Esophagus muscularis mucosa (tissue), 4 donors: ENCODE results near the gene PARP6. TPM values are rescaled to one million over a fixed set of nuclear protein-coding genes. Genes with fewer than 3 reads are reported as not detected.

ENCODE experiments used
- DNase-seq: peaks from one replicate; pipeline ENCODE4 v3.0.0-alpha.2; 2017; ENCODE audit errors: extremely low spot score
- H3K27ac ChIP-seq, 4 donors: fragments of 200-600 bp; sonication (generic); replicated peaks in 1 of 4; 1 replicate in 3 of 4; 2 replicates in 1 of 4; pipeline ENCODE4 v1.5.1; 2016 to 2019; ENCODE audit warnings: mild to moderate bottlenecking in 1 of 4
- H3K27me3 ChIP-seq, 4 donors: fragments of 200-600 bp; sonication (generic); one replicate each; pipeline versions ENCODE4 v1.5.1 to v1.6.0; 2016 to 2019
- H3K36me3 ChIP-seq, 4 donors: fragments of 200-600 bp; sonication (generic); one replicate each; pipeline ENCODE4 v1.5.1; 2016 to 2019
- H3K4me1 ChIP-seq, 4 donors: fragments of 200-600 bp; sonication (generic); one replicate each; pipeline ENCODE4 v1.5.1; 2016 to 2019
- H3K4me3 ChIP-seq, 4 donors: fragments of 200-600 bp; sonication (generic); 1 replicate in 2 of 4; 2 replicates in 2 of 4; pipeline ENCODE4 v1.5.1; 2016 to 2019; ENCODE audit warnings: mild to moderate bottlenecking in 4 of 4, moderate library complexity in 1 of 4
- H3K9me3 ChIP-seq, 4 donors: fragments of 200-600 bp; sonication (generic); 1 replicate in 3 of 4; 2 replicates in 1 of 4; pipeline ENCODE4 v1.5.1; 2016 to 2019
- EP300 ChIP-seq: sonication (generic); formaldehyde crosslinking; IDR thresholded peaks from one replicate; pipeline ENCODE4 v1.6.1; 2017; ENCODE audit warnings: antibody characterized with exemption
- POLR2A ChIP-seq: fragments of 450-650 bp; IDR thresholded peaks from one replicate; pipeline ENCODE4 v1.6.1; 2017; ENCODE audit warnings: antibody characterized with exemption, moderate library complexity, mild to moderate bottlenecking, low read depth
- POLR2AphosphoS5 ChIP-seq, 2 donors: sonication (generic); formaldehyde crosslinking; IDR thresholded peaks; one replicate each; pipeline ENCODE4 v1.6.1; 2017; ENCODE audit warnings: antibody characterized with exemption in 2 of 2
- WGBS: methylation state at CpG from one replicate; pipeline ENCODE4 v1.1.5; 2018; 5-methylcytosine and 5-hydroxymethylcytosine counted together
- intact Hi-C: fragments of 100-400 bp; cut with DNase I; formaldehyde crosslinking; loops from one replicate; pipeline ENCODE4 v1.15.1; 2023
- total RNA-seq, 4 donors: library from RNA; depleted of rRNA; stranded (reverse); fragments of >200 nt; gene quantifications; one replicate each; pipeline versions ENCODE4 v1.1.0 to v1.2.1, GENCODE V29; 2016
- TF ChIP-seq, protein P1 (sequence below), 3 experiments: fragments of 200-600 bp in 2 of 3; fragments of 450-650 bp in 1 of 3; sonication (generic) in 2 of 3; IDR thresholded peaks; one replicate each; pipeline ENCODE4 v1.5.1; 2017 to 2019; ENCODE audit warnings: antibody characterized with exemption in 3 of 3, mild to moderate bottlenecking in 2 of 3, moderate library complexity in 1 of 3

The PARP6 gene
- total RNA-seq, 4 donors from 2014 or later = 46.5 to 79.0 (median 53.7) TPM

DNA sequence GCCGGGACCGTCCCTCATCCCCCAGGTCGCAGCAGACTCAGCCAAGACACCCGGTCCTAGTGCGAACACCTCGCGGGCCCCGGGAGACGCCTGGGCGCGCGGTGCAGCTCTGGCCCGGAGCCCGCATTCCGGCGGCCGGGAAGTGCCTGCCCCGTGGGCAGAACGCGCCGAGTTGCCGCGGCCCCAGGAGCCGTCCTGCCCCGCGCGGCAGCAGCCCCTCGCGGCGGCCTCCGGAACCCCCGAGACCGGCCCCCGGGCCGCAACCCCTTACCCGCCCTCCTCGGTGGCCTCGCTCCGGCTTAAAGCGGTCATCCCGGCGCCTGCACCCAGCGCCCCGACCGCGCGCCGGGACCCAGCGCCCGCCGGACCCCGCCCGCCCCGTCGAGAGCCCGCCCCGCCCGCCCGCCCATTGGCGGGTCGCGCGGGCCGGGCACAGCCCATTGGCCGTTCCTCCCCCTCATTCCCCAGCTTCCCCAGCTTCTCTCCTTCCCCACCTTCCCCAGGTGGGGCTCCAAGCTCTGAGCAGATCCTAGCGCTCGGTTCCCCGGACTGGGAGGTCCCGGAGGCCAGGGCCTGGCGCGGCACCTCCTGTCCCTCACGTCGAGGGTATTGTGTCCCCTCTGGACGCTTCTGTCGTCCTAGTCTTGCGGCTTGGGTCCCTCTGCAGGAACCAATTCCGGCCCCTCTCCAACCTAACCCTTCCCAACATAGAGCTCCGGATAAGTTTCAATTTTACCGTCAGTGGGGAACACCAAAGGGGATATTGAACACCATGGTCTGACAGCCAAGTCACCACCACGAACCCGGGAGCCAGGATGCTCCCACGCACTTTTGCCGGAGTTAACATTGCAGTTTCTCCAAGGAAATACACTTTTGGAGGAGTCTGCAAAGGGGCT, 74.6 kb downstream of the PARP6 start, which contains the start of gene GRAMD2A:
TSS of gene GRAMD2A (minus strand) at position 328 of the 896 bp plus-strand sequence.
- intact Hi-C loops = loop anchor here (2.0 to 5.0 kb wide), 2 partner anchors 35 to 87 kb away; partner anchors contain the start of gene PKM
- DNase-seq = no peak
- H3K4me3 ChIP-seq = peak within 1 kb of the TSS; percentile 57 to 74 (median 60)
- H3K9me3 ChIP-seq = no peaks in the 10 kb centered on the region
- 38% methylated on average over 21 of the region's 83 CpGs for WGBS
- peaks cover 0 to 19% (median 0%) of the 10 kb centered on the region in 4 donors for H3K27me3 ChIP-seq
- TF ChIP-seq POLR2AphosphoS5 (IDR thresholded peaks at IDR 0.05) = no peak
- TF ChIP-seq EP300 = no peak
- TF ChIP-seq, protein P1, sequence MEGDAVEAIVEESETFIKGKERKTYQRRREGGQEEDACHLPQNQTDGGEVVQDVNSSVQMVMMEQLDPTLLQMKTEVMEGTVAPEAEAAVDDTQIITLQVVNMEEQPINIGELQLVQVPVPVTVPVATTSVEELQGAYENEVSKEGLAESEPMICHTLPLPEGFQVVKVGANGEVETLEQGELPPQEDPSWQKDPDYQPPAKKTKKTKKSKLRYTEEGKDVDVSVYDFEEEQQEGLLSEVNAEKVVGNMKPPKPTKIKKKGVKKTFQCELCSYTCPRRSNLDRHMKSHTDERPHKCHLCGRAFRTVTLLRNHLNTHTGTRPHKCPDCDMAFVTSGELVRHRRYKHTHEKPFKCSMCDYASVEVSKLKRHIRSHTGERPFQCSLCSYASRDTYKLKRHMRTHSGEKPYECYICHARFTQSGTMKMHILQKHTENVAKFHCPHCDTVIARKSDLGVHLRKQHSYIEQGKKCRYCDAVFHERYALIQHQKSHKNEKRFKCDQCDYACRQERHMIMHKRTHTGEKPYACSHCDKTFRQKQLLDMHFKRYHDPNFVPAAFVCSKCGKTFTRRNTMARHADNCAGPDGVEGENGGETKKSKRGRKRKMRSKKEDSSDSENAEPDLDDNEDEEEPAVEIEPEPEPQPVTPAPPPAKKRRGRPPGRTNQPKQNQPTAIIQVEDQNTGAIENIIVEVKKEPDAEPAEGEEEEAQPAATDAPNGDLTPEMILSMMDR (IDR thresholded peaks at IDR 0.05) = no peak
- no peak for TF ChIP-seq POLR2A
- no peak within 1 kb of the TSS for H3K27ac ChIP-seq
- H3K36me3 ChIP-seq = peaks cover 30 to 44% (median 42%) of the 10 kb centered on the region in 4 donors
- H3K4me1 ChIP-seq = peaks cover 18 to 37% (median 31%) of the 10 kb centered on the region in 4 donors

DNA sequence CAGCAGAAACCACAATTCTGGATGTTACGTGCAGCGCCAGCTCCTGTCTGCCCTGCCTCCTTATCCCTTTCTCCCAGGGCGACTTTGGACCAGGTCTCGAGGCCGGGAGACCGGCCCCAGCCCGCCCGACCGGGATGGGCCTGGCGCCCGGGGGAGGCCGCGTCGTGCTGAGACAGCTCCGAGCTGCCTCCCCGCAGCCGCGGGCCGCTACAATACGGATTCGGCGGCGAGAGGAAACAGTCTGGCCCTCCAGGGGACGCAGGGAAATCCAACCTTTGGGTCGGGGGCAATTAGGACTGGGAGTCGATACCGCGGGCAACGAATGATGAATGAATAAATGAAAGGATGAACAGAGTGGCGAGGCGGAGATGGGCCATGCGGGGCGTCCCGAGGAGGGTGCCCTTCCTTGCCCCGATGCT, 75.3 kb downstream of the PARP6 start:
- H3K4me3 ChIP-seq = peak overlapping the region; percentile 57 to 74 (median 60)
- TF ChIP-seq, protein P1 (IDR thresholded peaks at IDR 0.05) = no peak
- TF ChIP-seq POLR2AphosphoS5 (IDR thresholded peaks at IDR 0.05) = no peak
- no peak for TF ChIP-seq POLR2A
- TF ChIP-seq EP300 = no peak
- H3K27ac ChIP-seq = no peak overlapping the region
- H3K9me3 ChIP-seq = no peaks in the 10 kb centered on the region
- no peak for DNase-seq
- peaks cover 17 to 31% (median 27%) of the 10 kb centered on the region in 4 donors for H3K4me1 ChIP-seq
- peaks cover 0 to 19% (median 0%) of the 10 kb centered on the region in 4 donors for H3K27me3 ChIP-seq
- 26% methylated on average over 8 of the region's 35 CpGs for WGBS
- peaks cover 24 to 38% (median 36%) of the 10 kb centered on the region in 4 donors for H3K36me3 ChIP-seq
- intact Hi-C loops = loop anchor here (5.0 kb wide), 1 partner anchor 35 kb away; the partner anchor contains the start of gene PKM

DNA sequence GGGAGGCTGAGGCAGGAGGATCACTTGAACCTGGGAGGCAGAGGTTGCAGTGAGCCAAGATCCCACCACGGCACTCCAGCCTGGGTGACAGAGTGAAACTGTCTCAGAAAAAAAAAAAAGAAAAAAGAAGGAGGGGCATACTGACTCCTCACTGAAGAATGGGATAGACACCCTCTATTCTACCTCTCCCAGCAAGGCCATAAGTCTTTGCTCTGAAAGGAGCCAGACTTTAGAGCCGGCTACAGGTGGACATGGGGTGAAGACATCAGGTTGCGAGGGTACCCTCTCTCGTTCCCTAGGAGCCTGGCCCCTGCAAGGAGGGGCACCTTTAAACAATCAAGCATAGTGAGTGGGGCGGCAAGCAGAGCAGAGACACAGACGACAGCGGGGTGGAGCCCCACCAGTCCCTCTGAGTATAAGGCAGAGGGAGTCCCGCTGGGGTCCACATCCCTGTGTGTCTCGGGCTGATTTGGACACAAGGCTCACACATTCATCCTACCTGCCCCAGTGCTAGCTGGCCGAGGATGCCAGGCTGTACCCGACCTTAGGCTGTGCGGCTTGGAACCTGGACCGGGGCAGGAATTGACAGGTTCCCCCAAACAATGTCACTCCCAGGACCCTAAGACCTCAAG, 75.8 kb downstream of the PARP6 start:
- Histone ChIP-seq H3K4me1 (peaks cover 17 to 31% (median 25%) of the 10 kb centered on the region in 4 donors), H3K4me3 (peak overlapping the region; percentile 57 to 74 (median 60)), H3K36me3 (peaks cover 18 to 33% (median 30%) of the 10 kb centered on the region in 4 donors), H3K9me3 (no peaks in the 10 kb centered on the region), H3K27ac (no peak overlapping the region), H3K27me3 (peaks cover 0 to 19% (median 0%) of the 10 kb centered on the region in 4 donors)
- no peak for TF ChIP-seq POLR2A
- no peak for DNase-seq
- 79% methylated on average over 11 of the region's 13 CpGs for WGBS
- intact Hi-C loops = loop anchor here (5.0 kb wide), 1 partner anchor 36 kb away; the partner anchor contains the start of gene PKM

DNA sequence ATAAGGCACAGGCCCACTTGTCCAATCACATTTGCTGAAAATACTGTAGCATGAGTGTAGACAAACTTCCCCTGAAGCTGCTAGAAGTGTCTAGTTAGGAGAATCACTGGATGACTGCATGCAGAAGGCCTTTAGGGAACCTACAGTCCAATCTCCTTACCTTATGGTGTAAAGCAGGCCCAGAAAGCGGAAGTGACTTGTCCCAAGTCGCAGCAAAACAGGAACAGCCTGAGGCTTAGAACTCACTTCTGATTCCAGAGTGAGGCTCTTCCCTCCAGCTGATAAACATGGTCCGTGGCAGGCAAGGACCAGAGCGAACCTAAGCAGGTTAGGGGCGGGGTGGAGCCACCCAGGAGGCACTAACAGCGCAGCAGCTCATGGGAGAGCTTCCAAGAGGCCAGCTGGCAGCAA, 77.2 kb downstream of the PARP6 start:
- Histone ChIP-seq H3K36me3 (peaks cover 13 to 18% (median 16%) of the 10 kb centered on the region in 4 donors), H3K4me3 (no peak overlapping the region), H3K27me3 (peaks cover 0 to 19% (median 0%) of the 10 kb centered on the region in 4 donors), H3K4me1 (peaks cover 13 to 28% (median 21%) of the 10 kb centered on the region in 4 donors), H3K27ac (no peak overlapping the region), H3K9me3 (no peaks in the 10 kb centered on the region)
- DNase-seq = no peak
- WGBS = 66% methylated on average over 6 of the region's 6 CpGs
- intact Hi-C loops = loop anchor here (5.0 kb wide), 1 partner anchor 37 kb away; the partner anchor contains the start of gene PKM
- TF ChIP-seq EP300 (no peak), POLR2AphosphoS5 (IDR thresholded peaks at IDR 0.05) (no peak), POLR2A (no peak)
- TF ChIP-seq, protein P1 (IDR thresholded peaks at IDR 0.05) = no peak
